ENCODE measurements around the gene GNG7. TPM values are rescaled to one million over a fixed set of nuclear protein-coding genes. Genes with fewer than 3 reads are reported as not detected.

Gene GNG7
- total RNA-seq, 2 donors from 2014 or later: 12.3 to 12.4 TPM

GRCh38 chr19:2716722-2717637 lies 14.5 kb upstream of the GNG7 start:
- no peak overlapping the region for H3K27ac Mint-ChIP-seq
- H3K4me1 Mint-ChIP-seq: peaks cover 4% of the 10 kb centered on the region

DNA sequence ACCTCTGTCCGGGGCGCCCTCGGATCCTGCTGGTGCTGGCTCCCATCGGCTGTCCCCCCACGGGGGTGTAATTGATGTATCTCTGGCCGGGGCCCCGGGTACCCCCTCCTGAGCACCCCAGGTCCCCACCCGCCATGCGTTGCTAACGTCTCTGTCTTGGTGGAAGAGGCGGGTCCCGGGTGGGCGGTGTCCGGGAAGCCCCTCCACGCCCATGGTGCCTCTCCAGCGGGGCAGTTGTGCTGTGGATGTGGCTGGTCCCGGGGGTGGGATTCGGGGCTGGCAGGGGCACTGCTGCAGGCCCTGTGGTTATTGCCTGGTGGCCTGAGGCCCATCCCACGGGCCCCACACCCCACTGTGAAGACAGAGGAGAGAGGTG lies 13.8 kb upstream of the GNG7 start:
- H3K4me1 ChIP-seq (ENCODE audit: control insufficient read depth, insufficient read depth, low read length): no peaks in the 10 kb centered on the region
- Mint-ChIP-seq H3K27ac (no peak overlapping the region), H3K27me3 (ENCODE audit: insufficient read depth) (peaks cover 11% of the 10 kb centered on the region), H3K36me3 (ENCODE audit: low read depth) (peaks cover 13% of the 10 kb centered on the region), H3K4me3 (no peak overlapping the region), H3K4me1 (peaks cover 4% of the 10 kb centered on the region), H3K9me3 (peaks cover 11% of the 10 kb centered on the region)
- DNase-seq: no peak
- H3K27ac ChIP-seq (ENCODE audit: low read depth, low read length): no peak overlapping the region
- H3K4me3 ChIP-seq (ENCODE audit: low read length): no peak overlapping the region
- H3K27me3 ChIP-seq (ENCODE audit: control insufficient read depth, insufficient read depth, low read length, poor library complexity, severe bottlenecking): no peaks in the 10 kb centered on the region
- peaks cover 7% of the 10 kb centered on the region for H3K9me3 ChIP-seq (ENCODE audit: control insufficient read depth, low read length)
- no peaks in the 10 kb centered on the region for H3K36me3 ChIP-seq (ENCODE audit: control insufficient read depth, insufficient read depth, low read length)
- 92 to 94% methylated on average over 12 to 19 of the region's 19 CpGs for WGBS, 2 experiments (ENCODE audit: insufficient coverage in 1 of 2, insufficient read length in 1 of 2)
- H3K9ac ChIP-seq (ENCODE audit: extremely low read depth, low read length, poor library complexity, severe bottlenecking): no peak overlapping the region
- TF ChIP-seq CTCF (conservative IDR thresholded peaks at IDR 0.05): no peak

More at GRCh38 chr19:2716722-2717637, 14.5 kb upstream of the GNG7 start:
- no peak overlapping the region for H3K27ac ChIP-seq (ENCODE audit: low read depth, low read length)
- no peak for DNase-seq
- WGBS, 2 experiments (ENCODE audit: insufficient coverage in 1 of 2, insufficient read length in 1 of 2): 93 to 96% methylated on average over 28 to 51 of the region's 51 CpGs
- no peaks in the 10 kb centered on the region for H3K36me3 ChIP-seq (ENCODE audit: control insufficient read depth, insufficient read depth, low read length)
- H3K9ac ChIP-seq (ENCODE audit: extremely low read depth, low read length, poor library complexity, severe bottlenecking): no peak overlapping the region
- H3K27me3 ChIP-seq (ENCODE audit: control insufficient read depth, insufficient read depth, low read length, poor library complexity, severe bottlenecking): peaks cover 4% of the 10 kb centered on the region
- TF ChIP-seq CTCF (conservative IDR thresholded peaks at IDR 0.05): no peak
- Mint-ChIP-seq H3K27me3 (ENCODE audit: insufficient read depth) (peaks cover 13% of the 10 kb centered on the region), H3K9me3 (peaks cover 11% of the 10 kb centered on the region), H3K4me3 (no peak overlapping the region), H3K36me3 (ENCODE audit: low read depth) (peaks cover 13% of the 10 kb centered on the region)
- no peak overlapping the region for H3K4me3 ChIP-seq (ENCODE audit: low read length)
- peaks cover 7% of the 10 kb centered on the region for H3K9me3 ChIP-seq (ENCODE audit: control insufficient read depth, low read length)
- no peaks in the 10 kb centered on the region for H3K4me1 ChIP-seq (ENCODE audit: control insufficient read depth, insufficient read depth, low read length)

DNA sequence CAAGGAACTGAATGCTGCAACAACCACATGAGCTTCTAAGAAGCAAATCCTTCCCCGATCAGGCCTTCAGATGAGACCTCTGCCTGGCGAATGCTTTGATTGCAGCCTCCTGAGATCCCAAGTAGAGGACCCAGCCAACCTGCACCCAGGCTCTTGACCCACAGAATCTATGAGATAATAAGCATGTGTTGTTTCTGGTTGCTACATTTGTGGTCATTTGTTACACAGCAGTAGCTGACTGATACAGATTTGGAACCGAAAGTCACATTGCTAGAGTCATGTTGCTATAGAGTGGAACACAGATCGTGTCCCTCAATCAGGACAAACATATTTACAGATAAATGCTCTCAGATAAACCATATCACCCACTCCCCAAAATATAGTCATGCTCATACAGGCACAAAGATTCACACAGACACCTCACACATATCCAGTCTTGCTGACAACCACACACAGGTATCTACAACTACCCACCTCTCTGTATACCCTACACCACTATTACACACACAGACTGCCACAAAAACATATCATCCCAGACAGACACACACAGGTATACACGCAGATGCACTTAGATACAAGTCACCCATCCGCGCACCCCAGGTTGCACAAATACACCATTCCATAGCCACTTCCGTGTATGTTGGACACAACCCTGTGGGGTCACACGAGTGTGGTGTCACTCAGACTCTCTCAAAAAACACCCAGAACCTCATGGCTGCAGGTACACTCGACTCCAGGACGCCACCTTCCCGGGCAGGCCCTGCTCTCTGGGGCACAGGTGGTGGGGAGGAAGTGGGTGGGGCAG lies 13.2 kb upstream of the GNG7 start:
- H3K36me3 ChIP-seq (ENCODE audit: control insufficient read depth, insufficient read depth, low read length): no peaks in the 10 kb centered on the region
- peaks cover 11% of the 10 kb centered on the region for H3K9me3 Mint-ChIP-seq
- WGBS, 2 experiments (ENCODE audit: insufficient coverage in 1 of 2, insufficient read length in 1 of 2): 88 to 100% methylated on average over 7 to 12 of the region's 12 CpGs
- H3K4me3 ChIP-seq (ENCODE audit: low read length): no peak overlapping the region
- TF ChIP-seq CTCF (conservative IDR thresholded peaks at IDR 0.05): no peak
- H3K4me3 Mint-ChIP-seq: no peak overlapping the region
- no peaks in the 10 kb centered on the region for H3K4me1 ChIP-seq (ENCODE audit: control insufficient read depth, insufficient read depth, low read length)
- H3K27ac ChIP-seq (ENCODE audit: low read depth, low read length): no peak overlapping the region
- DNase-seq: no peak
- H3K36me3 Mint-ChIP-seq (ENCODE audit: low read depth): peaks cover 13% of the 10 kb centered on the region
- H3K9ac ChIP-seq (ENCODE audit: extremely low read depth, low read length, poor library complexity, severe bottlenecking): no peak overlapping the region
- H3K27me3 Mint-ChIP-seq (ENCODE audit: insufficient read depth): peaks cover 11% of the 10 kb centered on the region
- peaks cover 4% of the 10 kb centered on the region for H3K4me1 Mint-ChIP-seq
- no peaks in the 10 kb centered on the region for H3K27me3 ChIP-seq (ENCODE audit: control insufficient read depth, insufficient read depth, low read length, poor library complexity, severe bottlenecking)
- H3K9me3 ChIP-seq (ENCODE audit: control insufficient read depth, low read length): peaks cover 7% of the 10 kb centered on the region
- H3K27ac Mint-ChIP-seq: no peak overlapping the region
